AG09319 (cell line): ENCODE results near the gene OSCP1.

Experiments used
- DNase-seq: peaks from one replicate; pipeline ENCODE4 v3.0.0-alpha.2; 2010; ENCODE audit warnings: low read depth; ENCODE audit errors: extremely low read depth
- TF ChIP-seq, protein P1 (sequence below): IDR thresholded peaks from 2 replicates; pipeline ENCODE4 v1.5.1; 2011; ENCODE audit warnings: low read depth, mild to moderate bottlenecking, inconsistent platforms, low read length, moderate library complexity

OSCP1 gene

DNA sequence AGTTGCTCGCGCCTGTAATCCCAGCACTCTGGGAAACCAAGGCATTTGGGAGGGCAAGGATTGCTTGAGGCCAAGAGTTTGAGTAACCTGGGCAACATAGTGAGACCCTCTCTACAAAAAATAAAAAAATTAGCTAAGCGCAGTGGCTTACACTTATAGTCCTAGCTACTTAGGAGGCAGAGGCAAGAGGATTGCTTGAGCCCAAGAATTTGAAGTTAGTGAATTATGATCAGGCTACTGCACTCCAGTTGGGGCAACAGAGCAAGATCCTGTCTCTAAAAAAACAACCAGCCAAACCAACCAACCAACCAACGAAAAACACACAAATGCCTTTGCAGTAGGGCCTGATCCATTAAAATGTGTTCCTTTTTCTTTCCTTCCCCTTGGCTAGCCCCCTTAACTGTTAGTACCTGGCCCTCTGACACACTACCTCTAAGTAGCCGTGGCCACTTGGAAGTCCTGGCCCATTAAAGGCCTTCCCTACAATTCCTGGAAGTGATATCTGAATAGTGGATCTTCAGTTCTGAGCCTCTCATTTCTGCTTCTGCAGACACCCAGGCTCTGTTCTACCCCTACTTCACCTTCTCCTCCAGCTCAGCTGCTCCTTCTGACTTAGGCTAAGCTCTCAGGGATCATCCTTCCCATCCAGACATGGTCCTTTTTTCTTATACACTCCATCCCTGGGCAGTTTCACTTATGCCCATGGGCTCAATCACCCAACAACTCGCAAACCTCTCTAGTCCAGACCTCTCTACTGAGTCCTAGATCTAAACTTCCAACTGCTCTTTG is 3.5 kb upstream of the OSCP1 start:
- no peak for DNase-seq
- TF ChIP-seq, protein P1, sequence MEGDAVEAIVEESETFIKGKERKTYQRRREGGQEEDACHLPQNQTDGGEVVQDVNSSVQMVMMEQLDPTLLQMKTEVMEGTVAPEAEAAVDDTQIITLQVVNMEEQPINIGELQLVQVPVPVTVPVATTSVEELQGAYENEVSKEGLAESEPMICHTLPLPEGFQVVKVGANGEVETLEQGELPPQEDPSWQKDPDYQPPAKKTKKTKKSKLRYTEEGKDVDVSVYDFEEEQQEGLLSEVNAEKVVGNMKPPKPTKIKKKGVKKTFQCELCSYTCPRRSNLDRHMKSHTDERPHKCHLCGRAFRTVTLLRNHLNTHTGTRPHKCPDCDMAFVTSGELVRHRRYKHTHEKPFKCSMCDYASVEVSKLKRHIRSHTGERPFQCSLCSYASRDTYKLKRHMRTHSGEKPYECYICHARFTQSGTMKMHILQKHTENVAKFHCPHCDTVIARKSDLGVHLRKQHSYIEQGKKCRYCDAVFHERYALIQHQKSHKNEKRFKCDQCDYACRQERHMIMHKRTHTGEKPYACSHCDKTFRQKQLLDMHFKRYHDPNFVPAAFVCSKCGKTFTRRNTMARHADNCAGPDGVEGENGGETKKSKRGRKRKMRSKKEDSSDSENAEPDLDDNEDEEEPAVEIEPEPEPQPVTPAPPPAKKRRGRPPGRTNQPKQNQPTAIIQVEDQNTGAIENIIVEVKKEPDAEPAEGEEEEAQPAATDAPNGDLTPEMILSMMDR = no peak

DNA sequence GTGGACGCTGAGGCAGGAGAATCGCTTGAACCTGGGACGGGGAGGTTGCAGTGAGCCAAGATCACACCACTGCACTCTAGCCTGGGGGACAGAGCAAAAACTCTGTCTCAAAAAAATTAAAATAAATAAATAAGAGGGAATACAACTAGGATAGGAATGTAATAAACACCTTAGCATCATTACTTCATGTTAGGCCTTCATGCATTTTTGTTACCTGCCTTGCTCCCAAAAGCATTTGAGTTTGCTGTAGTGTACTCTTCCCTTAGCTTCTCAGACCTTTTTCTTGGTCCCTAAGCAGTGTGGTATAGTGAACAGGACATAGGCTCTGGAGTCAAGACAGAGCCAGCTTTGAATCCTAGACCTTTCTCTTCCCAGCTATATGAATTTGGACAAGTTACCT is 2.8 kb upstream of the OSCP1 start:
- TF ChIP-seq, protein P1 = no peak
- no peak for DNase-seq

DNA sequence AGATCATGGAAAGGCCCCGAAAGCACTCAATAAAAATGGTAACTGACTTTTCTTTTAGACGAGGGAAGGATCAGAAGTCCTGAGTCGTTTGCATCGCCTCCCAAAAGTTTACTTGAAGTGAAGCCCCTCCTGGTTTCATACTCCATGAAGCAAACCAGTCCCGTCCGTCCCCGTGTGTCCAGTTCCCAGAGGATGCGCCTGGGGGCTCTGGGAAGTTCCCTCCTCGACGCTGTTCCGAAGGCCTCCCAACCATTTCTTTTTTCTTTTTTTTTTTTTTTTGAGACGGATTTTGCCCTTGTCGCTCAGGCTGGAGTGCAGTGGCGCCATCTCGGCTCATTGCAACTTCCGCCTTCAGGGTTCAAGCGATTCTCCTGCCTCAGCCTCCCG is 661 bp upstream of the OSCP1 start:
- no peak for DNase-seq
- TF ChIP-seq, protein P1 = no peak

DNA sequence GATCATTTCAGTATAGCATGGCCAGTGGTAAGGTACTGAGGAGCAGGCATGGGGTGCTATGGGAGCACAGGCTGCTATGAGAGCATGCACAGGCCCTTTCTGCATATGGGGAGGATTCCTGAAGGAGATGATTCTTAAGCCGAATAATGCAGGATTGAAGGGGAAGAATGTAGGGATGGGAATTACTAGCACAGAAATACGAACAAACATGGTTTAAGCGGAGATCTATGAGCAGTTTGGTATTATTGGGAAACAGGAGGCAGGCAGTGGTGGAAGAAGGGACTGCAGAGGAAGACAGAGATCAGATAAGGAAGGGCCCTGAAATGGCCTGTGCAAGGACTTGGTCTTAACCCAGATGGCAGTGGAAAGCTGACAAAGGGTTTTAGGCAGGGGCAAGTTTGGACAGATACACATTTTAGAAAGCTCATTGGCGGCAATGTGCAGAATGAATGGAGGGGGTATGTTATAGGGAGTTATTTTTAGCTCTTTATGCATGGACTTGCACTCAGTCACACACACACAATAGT is 1.7 kb downstream of the OSCP1 start:
- no peak for DNase-seq
- TF ChIP-seq, protein P1 = no peak

DNA sequence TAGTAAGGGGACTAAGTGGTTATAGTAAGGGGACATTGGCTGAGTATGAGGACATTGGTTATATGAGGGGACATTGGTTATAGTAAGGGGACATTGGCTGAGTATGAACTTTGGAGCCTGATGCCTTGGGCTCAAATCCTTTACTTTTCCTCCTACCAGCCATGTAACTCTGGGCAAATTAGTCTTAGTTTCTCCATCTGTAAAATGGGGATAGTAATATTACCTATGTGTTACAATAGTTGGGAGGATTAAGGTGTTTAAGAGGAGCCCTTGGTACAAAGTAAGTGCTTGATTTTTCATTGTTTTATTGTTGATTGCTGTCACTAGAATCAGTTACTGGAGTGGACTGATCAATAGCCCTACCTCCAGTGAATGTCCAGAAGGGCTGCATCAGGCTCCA is 2.8 kb downstream of the OSCP1 start:
- TF ChIP-seq, protein P1 = no peak
- DNase-seq = no peak

DNA sequence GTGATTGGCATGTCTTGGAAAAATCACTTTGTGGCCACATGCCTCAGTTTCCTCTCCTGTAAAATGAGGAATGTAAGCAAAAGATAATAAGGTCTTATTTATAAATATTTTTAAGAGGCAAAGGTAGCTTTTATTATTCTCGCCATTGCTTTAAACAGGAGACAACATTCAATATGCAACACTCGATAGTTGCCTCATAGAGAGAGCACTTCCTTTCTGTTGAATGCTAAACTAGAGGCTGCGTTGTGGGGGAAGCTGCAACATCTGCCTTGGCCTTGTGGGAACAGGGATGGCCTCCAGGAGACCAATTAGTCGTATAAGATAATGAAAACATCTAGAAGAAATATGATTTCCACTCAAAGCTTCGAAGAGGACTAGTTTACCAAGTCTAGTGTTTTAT is 3.5 kb downstream of the OSCP1 start:
- DNase-seq = no peak
- TF ChIP-seq, protein P1 = no peak

DNA sequence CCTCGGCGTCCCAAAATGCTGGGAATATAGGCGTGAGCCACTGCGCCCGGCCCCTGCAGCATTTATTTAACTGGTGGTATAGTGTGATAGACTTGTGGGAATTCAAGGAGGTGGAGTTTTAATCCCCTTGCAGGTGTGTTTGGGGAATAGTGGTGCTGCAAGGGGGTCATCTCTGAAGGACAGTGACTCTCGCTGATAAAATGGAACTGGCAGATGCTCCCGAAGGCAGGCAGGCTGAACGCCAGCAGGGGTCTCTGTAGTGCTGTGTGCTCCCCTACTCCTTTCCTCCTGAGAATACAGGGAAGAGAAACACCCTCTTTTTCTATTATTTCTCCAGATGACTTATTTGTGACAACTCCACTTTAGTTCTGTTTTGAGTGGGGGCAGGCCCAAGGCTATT is 4.0 kb downstream of the OSCP1 start:
- TF ChIP-seq, protein P1 = no peak
- no peak for DNase-seq
